GM18868 (cell line): ENCODE data around the gene TUBB4B.

Experiments
- ATAC-seq: cut with Tn5 transposase; IDR thresholded peaks from one replicate; pipeline ENCODE4 v1.9.1; 2021; ENCODE audit warnings: mild to moderate bottlenecking, moderate library complexity; ENCODE audit not compliant: unreplicated experiment

TUBB4B gene

GRCh38 chr9:137240841-137241489 lies at the start of gene TUBB4B:
TUBB4B (plus strand) TSS chr9:137241287; CDS start chr9:137241361, 74 bp downstream.
- ATAC-seq: peak; percentile 75

GRCh38 chr9:137191691-137192447 lies 49.2 kb upstream of the TUBB4B start:
- no peak for ATAC-seq

GRCh38 chr9:137192448-137192780 lies 48.7 kb upstream of the TUBB4B start:
- no peak for ATAC-seq

- ATAC-seq: no peak
Observed at GRCh38 chr9:137192859-137193258, 48.2 kb upstream of the TUBB4B start.

- no peak for ATAC-seq
Observed at GRCh38 chr9:137193771-137194170, 47.3 kb upstream of the TUBB4B start.

DNA sequence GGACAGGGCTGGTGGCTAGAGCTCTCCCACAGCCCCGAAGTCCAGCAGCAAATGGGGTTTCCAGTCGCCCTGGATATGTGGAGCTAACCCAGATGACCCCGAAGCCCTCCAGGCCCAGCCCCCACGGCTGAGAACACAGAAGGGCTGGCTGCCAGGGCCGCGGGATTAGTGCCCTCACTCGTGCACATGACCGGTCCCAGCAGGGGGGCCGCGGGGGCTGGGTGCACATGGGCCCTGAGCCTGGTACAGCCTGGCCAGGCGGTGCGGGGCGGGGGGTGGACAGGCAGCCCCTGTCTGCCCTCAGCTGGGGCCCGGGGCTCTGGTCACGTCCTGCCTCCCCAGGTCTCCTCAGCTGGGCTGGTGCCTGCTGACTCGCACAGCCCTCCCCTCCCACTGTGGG lies 46.7 kb upstream of the TUBB4B start:
- no peak for ATAC-seq

DNA sequence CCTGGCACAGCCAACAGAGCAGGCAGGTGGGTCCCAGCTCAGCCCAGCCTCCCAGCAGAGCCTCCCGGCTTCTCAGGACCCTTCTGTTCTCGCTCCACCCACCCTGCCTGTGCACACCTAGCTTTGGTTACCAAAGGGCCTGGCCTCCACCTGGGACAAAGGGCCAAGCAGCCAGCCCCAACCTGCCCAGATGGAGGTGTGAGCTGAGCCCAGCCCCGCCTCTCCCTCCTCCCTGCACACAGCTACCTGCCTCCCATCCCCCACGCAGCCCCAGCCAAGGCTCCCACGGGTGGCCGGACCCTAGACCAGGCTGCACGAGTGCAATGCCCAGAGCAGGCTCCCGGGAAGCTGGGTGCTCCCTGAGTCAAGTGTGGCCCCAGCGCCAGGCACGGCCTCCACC lies 46.2 kb upstream of the TUBB4B start:
- ATAC-seq: no peak

DNA sequence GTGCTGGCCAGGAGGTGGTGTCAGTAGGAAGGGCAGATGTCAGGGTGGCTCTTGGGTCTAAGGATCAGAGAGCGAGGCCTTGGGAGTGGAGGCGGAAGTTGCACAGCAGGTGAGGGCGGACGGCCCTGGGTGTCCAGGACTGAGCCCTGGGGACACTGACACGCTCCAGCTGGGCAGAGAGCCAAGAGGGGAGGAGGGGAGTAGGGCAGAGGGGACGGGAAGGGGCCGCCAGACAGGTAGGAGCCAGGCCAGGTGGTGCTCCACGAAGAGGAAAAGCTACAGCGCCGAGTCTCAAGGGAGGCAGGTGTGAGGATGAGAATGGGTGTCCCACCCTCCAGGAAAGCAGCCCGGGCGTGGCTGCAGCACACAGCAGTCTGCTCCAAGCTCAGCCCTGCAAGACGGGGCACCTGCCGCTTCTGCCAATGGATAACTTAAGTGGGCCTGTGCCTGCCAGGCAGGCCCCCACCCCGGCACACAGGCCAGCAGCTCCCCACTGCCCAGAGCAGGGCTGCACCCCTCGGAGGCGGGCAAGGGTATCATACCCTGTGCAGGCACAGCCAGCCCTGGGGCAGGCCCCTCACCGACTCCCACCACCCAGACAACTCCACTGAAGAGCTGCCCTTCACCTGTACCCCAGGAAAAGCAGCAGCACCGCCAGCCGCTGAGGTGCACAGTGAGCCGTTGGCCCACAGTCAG lies 45.4 kb upstream of the TUBB4B start:
- no peak for ATAC-seq

DNA sequence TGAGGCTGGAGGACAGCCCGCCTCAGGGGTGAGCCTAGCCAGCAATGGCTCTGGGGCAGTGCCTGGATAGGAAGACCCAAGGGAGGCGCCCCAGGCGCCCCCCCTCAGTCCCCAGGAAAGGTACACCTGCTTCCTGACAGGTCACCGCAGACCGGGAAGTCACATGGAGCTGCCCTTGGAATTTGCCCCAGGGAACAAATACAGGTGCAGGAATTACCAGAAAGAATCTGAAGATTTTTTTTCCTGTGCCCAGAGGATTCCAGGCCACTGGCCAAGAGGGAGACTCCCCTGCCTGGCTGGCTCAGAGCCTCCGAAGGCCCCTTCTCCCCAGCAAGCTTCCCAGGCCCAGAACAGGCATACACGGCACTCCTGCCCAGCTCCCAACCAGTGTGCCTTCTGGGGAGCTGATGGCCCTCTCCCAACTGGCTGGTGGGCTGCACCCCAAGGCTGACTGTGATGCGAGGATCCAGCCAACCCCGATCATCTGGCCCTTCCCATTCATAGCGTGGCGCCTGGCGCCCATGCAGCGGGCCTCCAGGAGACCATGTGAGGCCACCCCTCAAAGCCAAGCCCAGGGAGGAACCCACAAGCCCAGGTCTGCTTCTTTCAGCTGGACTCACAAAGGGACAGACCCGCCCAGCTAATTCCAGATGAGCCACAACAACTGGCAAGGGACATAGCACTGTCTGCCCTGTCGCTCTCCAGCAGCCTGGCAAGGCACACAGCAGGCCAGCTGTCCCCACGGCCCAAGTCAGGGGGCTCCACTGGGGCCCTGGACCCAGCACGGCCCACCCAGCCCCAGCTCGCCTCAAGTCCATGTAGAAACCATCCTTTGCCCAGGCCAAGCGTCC lies 42.8 kb upstream of the TUBB4B start:
- no peak for ATAC-seq

- ATAC-seq: no peak
Observed at GRCh38 chr9:137198902-137199283, 42.2 kb upstream of the TUBB4B start.

DNA sequence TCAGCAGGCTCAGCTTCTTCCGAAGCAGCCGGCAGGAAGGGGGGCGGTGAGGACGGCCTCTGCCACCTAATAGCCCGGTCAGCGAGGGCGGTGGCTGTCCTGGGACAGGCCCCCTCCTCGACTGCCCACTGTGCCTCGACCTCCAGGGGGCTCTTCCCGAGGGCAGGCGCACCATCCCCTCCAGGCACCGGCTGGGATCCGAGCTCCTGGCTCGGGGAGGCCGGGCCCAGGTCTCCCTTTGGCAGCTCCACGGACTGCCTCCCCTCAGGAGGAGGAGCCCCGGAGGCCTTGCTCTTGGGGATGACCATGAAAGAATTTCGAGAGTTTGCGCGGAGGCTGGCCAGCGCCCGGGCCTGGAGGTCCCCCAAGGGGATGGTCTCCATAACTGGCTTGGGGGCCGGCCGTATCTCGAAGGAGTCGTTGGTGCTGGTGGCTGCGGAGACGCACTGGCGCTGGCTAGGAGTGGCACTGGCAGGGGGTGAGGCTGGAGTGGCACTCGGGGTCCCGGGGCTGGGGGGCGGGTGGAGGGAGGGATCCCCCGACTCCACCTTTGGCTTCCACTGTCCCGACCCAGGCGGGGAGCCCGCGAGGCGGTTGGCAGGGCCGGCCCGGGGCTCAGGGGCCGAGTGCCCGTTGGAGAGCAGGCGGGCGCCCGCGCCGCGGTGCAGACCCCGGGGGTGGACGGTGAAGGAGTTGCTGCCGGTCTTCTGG lies 41.5 kb upstream of the TUBB4B start:
- ATAC-seq: no peak

- peak; percentile 88 for ATAC-seq
Observed at GRCh38 chr9:137200311-137201204, 40.5 kb upstream of the TUBB4B start, which contains the start of gene TPRN. TPRN (minus strand) TSS chr9:137200741; CDS start chr9:137200711, 30 bp downstream.

DNA sequence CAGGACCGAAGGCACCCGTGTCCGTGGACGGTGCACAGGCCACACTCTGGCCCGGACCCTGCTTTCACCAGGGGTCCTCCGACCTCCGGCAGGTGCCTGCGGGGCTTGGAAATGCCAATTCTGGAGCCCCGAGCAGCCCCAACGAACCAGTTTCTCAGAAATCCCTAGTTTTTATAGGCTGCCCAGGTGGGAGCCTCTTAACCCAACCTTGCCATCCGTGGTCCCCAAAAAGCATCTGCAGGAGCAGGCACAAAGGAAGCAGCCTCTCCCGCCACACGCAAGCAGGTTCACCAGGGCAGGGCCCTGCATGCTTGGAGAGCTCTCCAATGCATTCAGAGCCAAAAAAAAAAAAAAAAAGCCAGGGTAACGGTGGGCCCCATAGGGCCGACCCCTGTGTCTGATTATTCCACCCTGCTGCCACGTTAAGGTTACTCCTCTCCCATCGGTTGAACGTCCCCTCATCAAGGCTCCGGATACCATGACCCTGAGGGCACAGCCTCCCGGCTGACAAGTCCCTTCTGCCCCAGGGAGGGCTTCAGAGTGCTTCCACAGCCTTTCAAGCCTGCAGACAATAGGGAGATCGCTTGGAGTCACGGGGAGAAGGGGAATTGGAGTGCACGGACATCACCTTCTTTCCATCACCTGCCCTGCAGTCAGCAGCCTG lies 39.8 kb upstream of the TUBB4B start:
- no peak for ATAC-seq

- no peak for ATAC-seq
Observed at GRCh38 chr9:137202966-137203365, 38.1 kb upstream of the TUBB4B start.

- no peak for ATAC-seq
Observed at GRCh38 chr9:137204731-137205125, 36.4 kb upstream of the TUBB4B start.

- ATAC-seq: peak; percentile 43
Observed at GRCh38 chr9:137205126-137206069, 35.7 kb upstream of the TUBB4B start, which contains the start of the genes NDOR1 and TMEM203. NDOR1 (plus strand) TSS chr9:137205700; CDS start chr9:137205778, 78 bp downstream. TMEM203 (minus strand) TSS chr9:137205648; CDS start chr9:137205414, 234 bp downstream.

- ATAC-seq: no peak
Observed at GRCh38 chr9:137206602-137207001, 34.5 kb upstream of the TUBB4B start.

DNA sequence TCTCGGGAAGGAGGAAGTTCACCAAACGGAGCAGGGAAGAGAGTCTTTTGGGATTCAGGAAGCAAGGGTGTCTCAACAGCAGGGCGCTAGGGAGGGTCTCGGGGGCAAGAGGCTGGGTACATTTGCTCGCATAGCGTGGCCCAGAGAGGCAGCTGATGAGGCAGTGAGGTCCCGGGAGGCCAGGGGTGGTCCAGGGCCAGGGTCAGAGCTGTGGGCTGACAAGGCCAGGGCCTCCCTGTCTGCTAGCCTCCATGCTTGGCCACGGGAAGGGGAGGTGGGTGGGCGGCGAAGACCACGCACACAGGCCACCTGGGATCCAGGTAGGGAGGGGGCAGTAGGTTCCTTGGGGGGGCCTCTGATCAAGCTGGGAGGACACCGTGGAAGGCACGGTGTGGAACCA lies 29.6 kb upstream of the TUBB4B start:
- ATAC-seq: no peak
